ENCODE data around the gene NPDC1.
"Not testable (repeated sequence)": the region's sequence is repeated elsewhere in the genome, so short reads cannot be mapped to it uniquely, and the experiment has no call there.

The NPDC1 gene

GRCh38 chr9:137039611-137040366, 6.2 kb downstream of the NPDC1 start:
- no peak for DNase-seq (ENCODE audit: low read depth)

GRCh38 chr9:137038916-137039315, 7.1 kb downstream of the NPDC1 start:
- no peak for DNase-seq (ENCODE audit: low read depth)

- DNase-seq (ENCODE audit: low read depth), result no peak
These were observed 8.5 kb downstream of the NPDC1 start for GRCh38 chr9:137037483-137037882.

DNA sequence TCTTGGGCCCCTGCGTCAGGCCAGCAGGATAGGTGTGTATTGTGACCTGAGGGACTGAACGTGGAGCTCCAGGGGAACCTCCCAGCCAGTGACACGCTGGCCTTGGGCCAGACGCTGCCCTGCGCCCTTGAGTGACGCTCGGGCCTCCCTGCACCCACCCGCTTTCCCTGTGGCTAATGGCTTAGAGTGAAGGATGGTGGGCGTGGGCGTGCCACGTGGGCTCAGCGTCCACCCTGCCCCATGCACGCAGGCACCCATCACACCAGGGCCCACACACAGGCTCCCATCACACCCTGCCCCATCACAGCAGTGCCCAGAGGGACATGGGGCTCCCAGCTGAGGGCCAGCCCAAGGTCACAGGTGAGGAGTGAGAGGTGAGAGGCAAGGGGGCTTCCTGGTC, 8.9 kb downstream of the NPDC1 start:
- no peak for DNase-seq (ENCODE audit: low read depth)

DNA sequence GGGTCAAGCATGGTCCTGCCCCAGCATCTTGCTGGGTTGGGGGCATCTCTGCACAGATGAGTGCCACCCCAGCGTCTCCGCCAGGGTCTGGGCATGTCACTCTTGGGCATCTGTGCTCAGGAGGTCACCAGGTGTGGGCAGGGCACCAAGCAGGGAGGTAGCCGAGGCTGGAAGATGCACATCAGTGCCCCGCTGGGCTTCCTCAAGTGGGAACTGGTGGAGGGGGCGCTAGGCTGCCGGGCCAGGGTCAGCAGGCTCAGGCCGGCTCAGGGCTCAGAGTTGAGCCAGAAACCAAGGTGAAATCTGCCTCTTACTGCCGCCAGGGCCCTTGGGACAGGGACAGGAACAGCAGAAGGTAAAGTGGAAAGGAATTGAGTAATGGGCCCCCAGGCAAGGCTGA, 10.0 kb downstream of the NPDC1 start:
- no peak for DNase-seq (ENCODE audit: low read depth)

DNA sequence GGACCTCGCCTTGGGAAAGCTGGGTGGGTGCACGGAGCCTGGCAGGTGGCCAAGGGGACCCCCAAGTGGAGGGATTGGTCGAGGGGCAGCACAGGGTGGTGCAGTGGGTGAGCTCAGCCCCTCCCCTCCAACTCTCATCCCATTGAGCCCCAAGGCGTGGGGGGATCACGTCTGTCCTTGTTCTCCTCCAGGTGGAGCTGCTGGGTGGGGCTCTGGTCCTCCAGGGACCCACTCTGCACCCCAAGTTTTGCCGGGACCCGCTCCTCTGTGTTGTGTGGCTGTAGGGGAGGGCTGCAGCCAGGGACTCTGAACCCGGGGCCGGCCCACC, 10.5 kb downstream of the NPDC1 start:
- DNase-seq (ENCODE audit: low read depth), result no peak

DNA sequence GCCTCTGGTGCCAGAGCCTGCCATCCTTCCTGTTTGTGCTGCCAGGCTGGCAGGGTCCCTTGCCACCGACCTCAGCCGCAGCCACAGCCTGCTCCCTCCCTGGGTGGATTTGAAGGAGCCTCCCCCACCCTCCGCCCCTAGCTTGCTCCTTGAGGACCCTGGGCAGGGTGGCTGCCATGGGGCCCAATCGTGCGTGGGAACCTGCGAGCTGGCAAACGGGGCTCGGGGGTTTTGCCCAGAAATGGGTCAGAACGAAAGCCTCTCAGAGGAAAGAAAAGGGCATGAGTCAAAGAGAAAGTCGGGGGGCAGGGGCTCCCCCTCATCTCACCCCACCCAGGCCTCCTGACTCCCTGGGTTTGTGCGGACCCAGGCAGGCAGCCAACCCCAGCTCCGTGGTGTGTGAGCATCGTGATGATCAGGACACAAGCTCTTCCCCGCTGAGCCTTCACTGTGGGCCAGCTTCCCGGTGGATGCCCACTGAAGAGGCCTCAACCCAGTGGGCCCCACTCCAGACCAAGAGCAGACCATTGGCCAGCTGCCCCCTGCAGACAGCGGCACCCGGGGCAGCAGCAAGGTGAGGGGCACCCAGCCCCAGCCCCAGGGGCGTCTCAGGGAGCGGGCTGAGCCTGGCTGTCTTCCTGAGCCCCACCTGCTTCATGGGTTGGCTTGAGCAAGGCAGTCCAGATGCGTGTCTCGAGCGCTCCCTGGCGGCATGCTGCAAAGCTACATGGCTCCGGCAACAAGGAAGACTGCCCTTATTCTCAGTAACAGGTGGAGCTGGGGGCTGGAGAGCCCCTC, 11.1 kb downstream of the NPDC1 start:
- DNase-seq (ENCODE audit: low read depth), result peak; percentile 84

DNA sequence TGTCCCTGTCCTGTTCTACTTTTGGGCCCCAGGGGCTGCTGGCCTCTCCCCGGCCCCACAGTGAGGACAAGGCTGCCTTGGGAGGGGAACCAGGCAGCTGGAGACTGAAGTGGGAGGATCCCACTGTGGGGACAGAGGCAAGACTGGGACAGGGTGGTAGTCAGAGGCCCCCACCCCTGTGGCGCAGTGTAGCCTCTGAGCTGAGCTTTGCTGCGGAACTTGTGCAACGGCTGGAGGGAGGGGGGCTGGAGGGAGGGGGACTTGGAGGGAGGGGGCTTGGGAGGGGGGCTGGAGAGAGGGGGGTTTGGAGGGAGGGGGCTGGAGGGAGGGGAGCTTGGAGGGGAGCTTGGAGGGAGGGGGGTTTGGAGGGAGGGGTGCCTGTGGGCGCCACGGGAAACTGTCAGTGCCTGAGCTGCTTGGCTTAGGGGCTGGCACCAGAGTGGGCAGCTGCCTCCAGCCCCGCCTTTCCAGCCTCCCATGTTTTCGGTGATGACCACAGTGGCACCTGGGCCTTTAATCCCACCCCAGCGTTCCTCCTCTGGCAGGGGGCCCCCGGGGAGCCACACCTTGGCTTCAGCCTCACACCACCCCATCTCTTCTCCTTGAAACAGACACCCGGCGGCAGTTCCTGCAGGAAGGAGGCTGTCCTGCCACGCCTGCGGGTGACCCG, 11.8 kb downstream of the NPDC1 start:
- no peak for DNase-seq (ENCODE audit: low read depth)

GRCh38 chr9:137033481-137033880, 12.5 kb downstream of the NPDC1 start:
- DNase-seq (ENCODE audit: low read depth), result not testable (repeated sequence)

- no peak for DNase-seq (ENCODE audit: low read depth)
These were observed 13.1 kb downstream of the NPDC1 start for GRCh38 chr9:137032858-137033257.

GRCh38 chr9:137031904-137032640, 13.9 kb downstream of the NPDC1 start, which contains the start of gene FUT7:
FUT7 (minus strand) TSS chr9:137032088; CDS start chr9:137031991, 97 bp downstream.
- DNase-seq (ENCODE audit: low read depth), result no peak

DNA sequence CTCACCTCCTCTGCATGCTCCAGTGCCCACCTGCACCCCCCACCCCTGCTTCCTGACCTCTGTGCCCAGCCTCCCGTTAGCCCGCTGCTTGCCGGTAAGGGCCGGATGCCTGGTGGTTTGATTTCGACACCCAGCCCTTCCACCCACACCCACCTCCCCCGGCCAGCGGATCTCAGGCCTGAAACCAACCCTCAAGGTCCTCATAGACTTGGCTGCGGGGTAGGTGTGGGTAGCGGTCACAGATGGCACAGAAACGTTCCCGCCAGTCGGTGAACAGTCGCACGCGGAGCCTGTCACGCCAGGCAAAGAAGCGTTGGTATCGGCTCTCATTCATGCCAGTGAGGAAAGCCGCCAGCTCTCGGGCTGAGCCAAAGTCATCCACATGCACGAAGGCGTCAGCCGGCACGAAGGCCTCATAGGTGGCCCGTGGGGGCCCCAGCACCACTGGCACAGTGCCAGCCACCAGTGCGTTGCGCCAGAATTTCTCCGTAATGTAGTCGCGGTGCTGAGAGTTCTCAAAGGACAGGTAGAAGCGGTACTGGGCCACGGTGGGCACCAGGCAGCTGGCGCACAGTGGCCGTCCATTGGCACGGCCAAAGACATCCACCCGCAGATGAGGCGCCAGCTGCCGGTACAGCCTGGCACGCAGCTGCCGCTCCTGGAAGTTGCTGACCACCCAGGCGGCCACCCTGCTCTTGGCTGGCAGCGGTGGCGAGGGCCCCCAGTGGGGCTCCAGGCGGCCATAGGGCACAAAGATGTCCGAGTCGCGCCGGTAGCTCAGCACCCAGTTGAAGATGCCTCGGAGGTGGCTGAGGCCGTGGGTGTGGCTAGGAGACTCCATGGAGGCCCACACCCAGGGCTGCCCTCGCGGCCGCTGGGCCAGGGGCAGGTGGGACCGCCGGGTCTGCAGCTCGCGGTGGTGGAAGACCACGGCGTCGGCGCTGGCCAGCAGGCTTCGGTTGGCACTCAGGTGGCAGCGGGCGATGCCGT, 15.1 kb downstream of the NPDC1 start:
- no peak for DNase-seq (ENCODE audit: low read depth)

DNA sequence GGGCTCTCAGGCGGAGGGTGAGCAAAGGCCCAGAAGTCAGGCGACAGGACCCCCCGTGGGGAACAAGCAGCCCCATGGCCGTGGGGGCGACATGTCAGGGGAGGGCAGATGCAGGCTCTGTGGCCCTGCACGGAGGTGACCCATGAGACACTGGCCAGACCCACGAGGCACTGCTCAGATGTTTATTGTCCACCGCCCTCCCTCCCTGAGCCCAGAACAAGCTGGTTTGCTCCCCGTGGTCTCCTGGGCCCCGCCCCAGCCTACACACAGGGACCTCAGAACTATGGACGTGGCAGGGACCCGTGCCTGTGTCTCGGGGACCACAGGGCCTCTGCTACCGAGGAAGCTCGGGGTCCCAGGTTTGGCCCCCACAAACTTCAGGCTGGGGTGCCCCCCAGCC, 16.0 kb downstream of the NPDC1 start:
- no peak for DNase-seq (ENCODE audit: low read depth)

GRCh38 chr9:137029058-137029936, 16.7 kb downstream of the NPDC1 start:
- DNase-seq (ENCODE audit: low read depth), result peak; percentile 75

GRCh38 chr9:137028263-137029057, 17.5 kb downstream of the NPDC1 start:
- DNase-seq (ENCODE audit: low read depth), result peak; percentile 57

- peak; percentile 57 for DNase-seq (ENCODE audit: low read depth)
These were observed 18.4 kb downstream of the NPDC1 start, which contains the start of gene ABCA2 for GRCh38 chr9:137027369-137028262. ABCA2 (minus strand) TSS chr9:137028237; CDS start chr9:137028140, 97 bp downstream.

DNA sequence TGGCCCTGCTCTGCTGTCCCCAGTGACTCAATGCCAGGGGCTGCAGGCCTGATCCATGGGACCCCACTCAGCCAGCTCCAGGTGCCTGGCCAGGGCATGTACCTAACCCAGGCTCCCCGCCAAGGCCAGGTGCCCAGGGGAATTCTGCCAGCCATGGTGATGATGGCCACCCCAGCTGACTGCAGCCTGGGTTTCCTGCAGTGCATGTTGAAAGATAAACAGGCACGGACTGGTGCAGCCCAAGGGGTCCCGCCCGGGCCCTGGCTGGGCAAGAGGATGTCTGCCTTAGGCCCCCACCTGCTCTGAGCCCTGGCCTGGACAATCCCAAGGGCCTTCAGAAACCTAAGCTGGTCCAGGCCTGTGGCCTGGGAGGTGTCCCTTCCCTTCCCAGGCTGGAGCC, 19.1 kb downstream of the NPDC1 start:
- no peak for DNase-seq (ENCODE audit: low read depth)

DNA sequence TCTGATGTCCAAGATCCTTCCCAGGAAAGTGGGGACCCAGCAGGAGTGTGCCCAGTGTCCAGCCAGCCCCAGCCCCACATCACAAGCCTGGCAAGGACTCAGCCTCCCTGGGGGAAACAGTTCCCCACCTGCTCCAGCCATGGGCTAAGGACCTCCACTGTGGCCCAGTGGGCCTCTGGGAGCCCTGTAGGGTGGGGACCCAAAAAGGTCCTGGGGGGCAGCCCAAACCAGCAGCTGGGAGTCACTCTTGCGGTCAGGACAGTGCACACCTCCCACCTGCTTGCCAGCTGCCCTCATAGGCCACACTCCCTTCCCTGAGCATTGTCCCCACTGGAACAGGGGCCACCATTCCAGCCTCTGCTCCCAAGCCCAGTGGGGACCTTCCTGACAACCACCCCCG, 19.6 kb downstream of the NPDC1 start:
- DNase-seq (ENCODE audit: low read depth), result no peak

All from ELR (cell line).